SKM-1 treated with dmso at 0.1 percent for 144 hours (cell line): ENCODE data around the gene C2CD4C.
"Not testable (repeated sequence)": the region's sequence is repeated elsewhere in the genome, so short reads cannot be mapped to it uniquely, and the experiment has no call there.

Experiments
- DNase-seq: peaks from one replicate; lab custom pipeline; 2025; ENCODE audit not compliant: unreplicated experiment; lab: John Stamatoyannopoulos, UW

C2CD4C gene

DNA sequence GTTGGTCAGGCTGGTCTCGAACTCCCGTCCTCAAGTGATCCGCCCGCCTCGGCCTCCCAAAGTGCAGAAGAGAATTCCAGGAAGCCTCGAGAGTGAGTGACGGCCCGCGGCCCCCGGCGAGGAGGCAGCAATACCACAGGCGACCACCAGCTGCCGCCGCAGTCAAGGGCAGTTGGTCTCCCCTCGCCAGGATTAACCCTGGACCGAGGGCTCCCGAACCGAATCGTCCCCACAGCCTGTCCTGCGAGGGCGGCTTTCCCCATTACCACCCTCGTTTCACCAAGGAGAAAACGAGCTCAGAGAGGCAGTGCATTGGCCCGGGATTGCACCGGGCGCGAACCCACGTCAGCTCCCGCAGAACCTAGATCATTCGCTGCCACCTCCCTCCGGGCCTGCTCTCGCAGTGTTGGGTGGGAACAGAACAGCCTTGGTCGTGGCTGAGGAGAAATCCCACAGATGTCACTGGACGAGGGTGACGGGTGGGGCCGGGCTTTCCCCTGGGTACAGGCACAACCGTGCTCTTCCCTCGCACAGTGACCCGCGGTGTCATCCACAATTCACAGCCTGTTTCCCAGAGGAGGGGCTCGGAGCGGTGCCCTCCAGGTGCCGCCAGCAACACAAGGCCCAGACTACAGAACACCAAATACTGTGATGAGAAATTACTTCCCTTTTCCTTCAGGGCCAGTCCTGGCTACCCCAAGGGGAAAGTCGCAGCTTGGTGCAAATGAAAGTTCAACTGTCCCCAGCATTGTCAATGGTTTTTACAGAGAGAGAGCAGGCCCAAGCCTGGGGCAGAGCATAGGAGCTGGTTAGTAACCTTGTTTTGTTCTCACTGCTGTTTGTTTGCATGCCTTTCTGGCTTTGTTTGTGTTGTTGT, 24.8 kb downstream of the C2CD4C start:
- no peak for DNase-seq

DNA sequence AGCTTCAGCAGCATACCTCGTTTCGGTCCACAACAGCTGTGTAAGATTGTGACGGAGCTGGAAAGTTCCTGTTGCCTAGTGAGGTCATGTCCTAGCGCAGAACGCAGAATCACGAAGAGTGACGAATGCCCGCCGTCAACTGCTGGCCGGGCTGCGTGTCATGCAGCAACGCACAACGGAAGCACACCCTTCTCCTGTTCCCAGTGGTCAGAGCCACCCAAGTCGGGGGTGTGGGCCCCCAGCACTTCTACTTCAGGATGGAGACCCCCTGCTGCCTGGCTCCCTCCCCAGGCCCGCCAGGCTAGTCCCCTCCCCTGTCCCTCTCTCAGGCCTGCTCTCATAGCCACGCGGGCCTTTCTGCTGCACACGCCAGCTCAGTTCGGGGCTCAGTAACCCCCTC, 25.9 kb downstream of the C2CD4C start:
- no peak for DNase-seq

DNA sequence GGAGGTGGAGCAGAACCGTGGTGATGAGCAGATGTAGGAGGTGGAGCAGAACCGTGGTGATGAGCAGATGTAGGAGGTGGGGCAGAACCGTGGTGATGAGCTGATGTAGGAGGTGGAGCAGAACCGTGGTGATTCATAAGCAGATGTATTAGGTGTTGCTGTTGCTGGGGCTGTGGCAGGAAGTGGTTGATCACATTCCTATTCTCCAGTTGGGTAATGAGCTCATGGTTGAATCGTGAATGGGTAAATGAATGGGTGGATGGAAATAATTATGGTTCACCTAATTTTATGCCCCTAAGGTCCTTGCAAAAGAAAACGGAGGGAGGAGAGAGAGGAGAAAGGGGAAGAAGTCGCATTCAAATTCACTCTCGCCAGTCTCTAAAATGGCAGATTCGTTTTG, 26.4 kb downstream of the C2CD4C start:
- DNase-seq = not testable (repeated sequence)

DNA sequence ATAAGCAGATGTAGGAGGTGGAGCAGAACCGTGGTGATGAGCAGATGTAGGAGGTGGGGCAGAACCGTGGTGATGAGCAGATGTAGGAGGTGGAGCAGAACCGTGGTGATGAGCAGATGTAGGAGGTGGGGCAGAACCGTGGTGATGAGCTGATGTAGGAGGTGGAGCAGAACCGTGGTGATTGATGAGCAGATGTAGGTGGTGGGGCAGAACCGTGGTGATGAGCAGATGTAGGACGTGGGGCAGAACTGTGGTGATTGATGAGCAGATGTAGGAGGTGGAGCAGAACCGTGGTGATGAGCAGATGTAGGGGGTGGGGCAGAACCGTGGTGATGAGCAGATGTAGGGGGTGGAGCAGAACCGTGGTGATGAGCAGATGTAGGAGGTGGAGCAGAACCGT, 27.0 kb downstream of the C2CD4C start:
- DNase-seq = not testable (repeated sequence)

DNA sequence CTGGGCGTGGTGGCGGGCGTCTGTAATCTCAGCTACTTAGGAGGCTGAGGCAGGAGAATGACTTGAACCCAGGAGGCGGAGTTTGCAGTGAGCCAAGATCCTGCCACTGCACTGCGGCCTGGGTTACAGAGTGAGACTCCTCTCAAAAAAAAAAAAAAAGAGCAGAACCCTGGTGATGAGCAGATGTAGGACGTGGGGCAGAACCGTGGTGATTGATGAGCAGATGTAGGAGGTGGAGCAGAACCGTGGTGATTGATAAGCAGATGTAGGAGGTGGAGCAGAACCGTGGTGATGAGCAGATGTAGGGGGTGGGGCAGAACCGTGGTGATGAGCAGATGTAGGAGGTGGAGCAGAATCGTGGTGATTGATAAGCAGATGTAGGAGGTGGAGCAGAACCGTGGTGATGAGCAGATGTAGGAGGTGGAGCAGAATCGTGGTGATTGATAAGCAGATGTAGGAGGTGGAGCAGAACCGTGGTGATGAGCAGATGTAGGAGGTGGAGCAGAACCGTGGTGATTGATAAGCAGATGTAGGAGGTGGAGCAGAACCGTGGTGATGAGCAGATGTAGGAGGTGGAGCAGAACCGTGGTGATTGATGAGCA, 28.2 kb downstream of the C2CD4C start:
- DNase-seq = not testable (repeated sequence)

DNA sequence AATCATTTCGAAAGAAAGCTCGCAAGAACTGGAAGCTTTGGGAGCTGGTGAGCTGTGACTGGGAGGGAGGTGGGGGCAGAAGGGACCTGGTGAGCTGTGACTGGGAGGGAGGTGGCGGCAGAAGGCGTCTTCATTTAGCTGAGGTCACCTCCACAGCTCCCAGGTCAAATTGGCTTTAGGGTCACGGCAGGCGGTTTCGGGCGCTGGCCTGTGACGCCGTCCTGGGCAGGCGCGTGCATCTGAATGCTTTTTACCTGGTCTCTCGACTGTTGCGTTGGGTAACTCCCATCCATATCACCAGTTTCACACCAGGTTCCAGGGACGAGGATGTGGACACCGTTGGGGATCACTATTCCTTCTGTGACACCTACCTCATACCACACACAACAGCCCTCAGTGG, 29.2 kb downstream of the C2CD4C start:
- no peak for DNase-seq

DNA sequence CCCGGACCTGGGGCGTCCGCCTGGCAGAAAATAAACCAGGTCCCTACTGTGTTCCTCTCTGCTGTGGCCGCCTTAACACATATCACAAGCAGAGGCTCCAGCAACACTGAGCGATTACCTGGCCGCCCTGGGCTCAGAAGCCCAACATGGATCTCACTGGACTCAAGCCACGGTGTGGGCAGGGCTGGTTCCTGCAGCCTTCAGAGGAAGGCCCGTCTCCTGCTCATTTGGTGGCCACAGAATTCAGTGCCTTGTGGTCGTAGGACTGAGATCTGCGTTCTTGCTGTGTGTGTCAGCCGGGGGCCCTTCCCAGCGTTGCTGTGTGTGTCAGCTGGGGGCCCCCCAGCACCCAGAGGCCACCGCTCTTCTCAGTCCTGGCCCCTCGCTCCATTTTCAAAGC, 30.2 kb downstream of the C2CD4C start:
- DNase-seq = no peak

DNA sequence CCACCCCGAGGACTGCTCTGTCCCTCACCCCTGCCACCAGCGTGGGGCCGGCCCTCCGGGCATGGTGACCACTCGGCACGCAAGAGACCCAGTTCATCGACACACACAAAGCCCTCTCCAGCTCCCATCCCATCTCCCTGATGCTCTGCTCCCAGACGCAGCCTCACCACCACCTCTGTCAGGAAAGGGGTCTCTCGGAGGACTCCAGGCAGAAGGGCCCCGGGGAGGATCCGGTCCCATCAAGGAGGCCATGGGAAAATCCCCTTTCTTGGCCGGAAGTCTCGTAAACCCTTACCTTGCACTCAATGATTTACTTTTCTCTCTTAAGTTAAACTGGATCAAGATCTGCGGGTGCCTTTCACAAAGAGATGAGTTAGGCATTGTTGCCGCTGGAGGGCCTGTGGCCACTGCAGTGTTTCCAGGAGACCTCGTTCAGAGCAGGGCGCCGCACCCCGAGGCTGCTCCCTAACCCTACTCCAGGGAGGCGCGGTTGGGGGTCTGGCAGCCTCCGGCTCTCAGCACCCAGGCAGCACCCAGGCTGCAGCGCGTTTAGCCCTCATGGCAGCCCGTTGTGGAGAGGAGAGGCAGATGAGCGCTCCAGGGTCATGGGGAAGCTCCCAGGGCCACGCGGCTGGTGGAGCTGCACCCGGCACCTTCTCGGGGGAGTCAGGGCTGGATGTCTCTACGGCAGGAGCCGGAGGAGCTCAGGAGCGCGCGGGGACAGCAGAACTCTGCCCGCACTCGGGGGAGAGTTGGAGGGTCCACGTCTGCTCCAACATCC, 31.0 kb downstream of the C2CD4C start:
- no peak for DNase-seq

DNA sequence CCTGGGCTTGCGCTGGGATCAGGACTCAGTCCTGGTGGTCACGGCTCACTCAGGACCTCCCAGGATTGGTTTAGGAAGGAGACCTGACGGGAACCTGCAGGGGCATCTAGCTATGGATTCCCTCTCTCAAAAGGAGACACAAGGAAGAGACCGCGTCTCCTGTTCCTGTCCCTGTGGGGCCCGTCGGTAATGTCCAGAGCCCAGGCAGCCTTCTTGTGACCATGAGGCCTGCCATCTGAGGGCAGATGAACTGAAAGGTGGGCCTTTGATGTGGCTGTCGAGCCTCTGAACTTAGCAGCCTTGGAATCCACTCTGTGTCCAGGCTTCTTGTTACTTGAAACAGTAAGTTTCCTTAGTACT, 32.9 kb downstream of the C2CD4C start:
- DNase-seq = no peak

DNA sequence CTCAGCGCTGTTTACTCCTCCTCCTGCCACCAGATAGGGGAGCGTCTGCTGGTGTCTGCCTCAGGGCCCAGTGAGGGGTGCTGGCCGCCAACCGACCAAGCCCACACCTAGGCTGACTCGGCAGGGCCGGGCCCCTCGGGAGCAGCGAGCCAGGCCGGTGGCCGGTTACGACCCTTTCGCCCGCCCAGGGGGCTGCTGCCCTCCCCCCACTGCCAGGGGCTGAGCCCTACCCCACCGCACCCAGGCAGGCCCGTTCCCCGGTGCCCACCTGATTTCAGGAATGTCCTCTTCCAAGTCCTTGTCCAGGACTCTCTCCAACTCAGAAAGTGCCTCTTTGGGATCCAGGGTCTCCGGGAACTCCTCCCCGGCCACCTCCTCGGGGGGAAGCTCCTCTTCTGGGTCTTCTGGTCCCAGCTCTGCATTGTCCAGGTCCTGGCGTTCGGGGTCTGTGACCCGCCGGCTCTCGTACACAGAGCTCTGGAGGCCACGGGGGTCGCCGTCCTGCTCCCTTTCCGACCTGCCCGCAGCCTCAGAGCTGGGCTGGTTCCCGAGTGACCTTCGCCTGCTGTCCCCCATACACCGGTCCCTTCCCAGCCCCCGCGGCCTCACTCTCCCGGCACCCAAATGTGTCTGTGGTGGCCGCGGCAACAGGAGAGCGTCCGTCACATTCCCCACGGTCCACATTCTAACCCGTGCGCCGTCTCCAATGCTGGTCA, 33.4 kb downstream of the C2CD4C start:
- DNase-seq = no peak

DNA sequence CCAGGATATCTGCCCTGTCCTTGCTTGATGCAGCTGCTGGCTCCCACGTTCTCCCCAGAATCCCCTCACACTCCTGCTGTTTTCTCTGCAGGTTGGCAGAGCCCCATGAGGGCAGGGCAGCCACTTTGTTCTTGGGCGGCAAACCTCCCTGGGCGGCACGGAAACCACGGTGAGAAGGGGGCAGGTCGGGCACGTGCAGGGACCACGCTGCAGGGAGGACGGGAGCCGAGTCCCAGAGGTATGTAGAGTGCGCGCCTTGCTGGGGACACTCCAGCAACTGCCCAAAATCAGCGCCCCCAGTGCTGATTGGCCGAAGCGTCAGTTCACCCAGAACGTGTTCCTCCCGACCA, 34.1 kb downstream of the C2CD4C start:
- no peak for DNase-seq

DNA sequence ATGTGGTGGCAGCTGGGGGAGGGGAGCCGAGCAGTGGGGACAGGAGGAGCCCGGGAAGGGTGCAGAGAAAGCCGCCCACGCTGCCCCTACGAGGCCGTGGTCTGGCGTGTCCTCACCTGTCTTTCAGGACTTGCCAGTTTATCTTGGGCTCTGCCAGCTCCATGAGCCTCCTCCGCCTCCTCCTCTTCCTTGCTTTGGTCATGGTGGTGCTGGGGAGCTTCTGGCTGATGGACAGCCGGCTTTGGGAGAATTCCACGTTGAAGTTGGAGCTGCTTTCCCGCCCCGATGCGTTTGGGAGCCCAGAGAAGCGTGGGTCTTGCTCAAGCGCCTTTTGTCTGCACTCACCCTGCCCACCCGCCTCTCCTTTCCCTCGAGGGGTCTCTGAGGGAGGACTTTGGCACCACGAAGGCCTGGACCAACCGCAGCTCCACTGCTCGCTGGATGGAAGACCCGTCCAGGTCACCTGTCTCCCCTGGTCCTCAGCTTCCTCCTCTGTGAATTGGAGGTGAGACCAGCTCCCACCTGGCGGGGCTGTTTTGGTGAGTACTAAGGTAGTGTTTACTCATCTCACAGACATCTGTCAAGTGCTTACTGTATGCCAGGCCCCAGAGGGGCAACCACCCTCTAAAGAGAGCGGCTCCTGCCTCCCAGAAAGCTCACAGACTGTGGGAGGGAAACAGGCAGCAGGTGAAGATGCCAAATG, 34.6 kb downstream of the C2CD4C start:
- no peak for DNase-seq

DNA sequence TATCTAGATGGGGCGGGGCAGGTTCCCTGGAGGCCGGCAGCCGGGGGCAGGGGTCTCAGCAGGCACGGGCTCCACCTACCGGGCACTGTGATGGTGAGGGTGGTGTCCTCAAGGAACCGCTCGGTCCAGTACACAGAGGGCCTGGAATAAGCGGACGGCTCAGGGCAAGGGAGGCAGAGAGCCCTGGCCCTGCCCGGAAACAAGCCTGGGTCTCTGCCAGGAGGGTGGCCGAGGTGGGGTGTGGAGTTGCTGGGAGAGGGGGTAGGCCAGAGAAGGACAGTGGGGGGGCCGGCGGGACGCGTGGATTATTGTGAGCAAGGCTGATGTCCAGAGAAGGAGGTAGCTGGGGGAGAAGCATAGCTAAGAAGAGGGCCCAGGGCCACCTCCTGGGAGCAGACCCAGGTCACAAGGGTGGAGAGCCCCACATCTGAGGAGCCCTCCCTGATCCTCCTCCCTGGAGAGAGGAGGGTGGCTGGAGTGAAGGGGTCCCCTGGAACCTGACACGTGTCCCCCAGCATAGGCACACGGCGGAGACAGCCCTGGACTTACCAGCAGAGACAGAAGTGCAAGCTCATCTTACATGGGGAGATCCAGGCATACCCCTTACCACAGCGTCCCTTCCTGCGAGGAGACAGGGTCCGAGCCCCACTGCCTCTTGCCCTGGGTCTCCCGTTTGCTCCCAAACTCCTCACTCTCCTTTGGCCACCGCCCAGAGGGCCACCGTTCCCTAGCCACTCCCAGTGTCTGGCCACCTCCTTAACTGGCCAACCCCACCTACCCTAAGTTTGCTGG, 35.4 kb downstream of the C2CD4C start:
- no peak for DNase-seq

DNA sequence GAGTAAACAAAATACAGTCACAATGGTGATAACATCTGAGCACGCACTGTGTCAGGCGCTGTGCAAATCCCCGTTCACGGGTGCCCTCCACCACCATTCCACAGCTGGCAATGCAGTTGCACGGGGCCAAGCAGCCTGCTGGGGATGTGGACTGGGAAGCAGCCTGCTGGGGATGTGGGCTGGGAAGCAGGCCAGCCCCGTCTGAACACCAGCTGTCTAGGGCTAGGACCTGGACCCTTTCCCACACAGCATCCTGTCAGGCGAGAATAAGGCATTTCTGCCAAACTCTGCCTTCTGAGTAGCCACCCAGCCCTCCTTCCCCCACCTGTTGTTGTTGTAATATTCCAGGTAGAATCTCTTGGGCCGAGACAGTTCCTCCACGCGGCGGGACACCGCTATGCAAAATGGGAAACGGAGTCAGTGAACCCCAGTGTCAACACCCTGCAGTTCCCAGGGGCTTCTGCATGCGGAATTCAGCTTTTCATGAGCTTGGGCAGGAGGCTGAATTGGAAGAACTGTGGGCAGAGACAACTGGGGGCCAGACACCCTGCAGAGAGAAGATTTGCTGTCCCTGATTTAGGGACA, 36.5 kb downstream of the C2CD4C start:
- no peak for DNase-seq

DNA sequence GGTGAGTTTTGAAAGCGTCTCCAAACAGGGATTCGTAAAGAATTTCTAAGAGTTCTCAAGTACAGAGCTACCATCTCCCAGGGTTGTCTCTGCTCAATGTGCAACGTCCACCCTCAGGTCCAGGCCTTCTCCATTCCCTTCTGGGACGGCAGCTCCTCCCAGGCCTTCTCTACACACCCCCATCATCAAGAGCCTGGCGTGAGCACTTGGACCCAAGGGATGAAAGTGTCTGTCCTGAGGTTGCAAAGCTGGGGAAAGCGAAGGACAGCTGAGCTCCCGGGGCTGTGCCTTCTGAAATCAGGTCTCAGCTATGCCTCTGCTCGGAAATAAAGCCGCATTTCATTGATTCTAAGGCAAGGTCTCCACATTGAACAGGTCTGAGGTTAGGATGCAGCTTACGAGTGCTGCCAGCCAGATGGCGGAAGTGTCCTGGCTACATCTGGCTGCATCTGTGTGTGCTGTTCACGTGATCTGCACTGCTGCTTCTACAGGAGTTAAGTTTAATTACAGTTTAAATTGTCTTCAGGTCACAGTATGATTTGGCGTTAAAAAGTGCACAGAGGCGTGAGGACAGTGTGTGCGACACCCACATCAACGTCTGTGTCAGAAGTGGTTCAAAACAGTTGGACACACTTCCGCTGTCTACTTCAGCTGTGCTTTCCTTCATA, 37.3 kb downstream of the C2CD4C start:
- DNase-seq = no peak

DNA sequence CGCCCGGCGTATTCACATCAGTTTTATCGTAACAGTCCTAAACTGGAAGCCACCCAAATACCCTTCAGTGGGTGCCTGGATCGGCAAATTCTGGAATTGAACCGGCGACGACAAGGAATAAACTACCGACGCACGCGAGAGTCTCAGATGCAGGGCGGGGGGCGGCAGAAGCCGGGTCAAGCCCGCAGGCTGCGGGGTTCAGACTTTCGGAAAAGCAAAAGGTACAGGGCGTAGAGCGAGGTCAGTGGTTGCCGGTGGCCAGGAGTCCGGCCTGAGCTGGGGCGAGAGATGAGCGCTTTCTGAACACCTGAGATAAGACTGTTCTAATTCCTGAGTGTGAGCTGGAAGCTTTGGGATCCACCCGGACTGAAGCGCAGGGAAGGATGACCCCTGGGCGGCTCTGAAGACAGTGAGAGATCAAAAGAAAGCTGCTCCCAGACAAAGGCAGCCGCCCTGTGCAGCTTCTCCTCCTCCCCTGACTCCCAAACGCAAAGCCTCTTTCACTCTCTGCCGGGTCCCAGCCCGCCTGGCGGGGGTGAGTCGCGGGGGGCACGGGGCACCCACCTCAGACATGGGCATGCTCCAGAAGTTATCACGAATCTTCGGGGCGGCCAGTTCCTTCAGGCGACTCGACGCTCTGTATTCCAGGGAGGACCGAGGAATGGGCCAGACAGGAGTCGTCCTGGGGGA, 38.2 kb downstream of the C2CD4C start:
- DNase-seq = no peak

DNA sequence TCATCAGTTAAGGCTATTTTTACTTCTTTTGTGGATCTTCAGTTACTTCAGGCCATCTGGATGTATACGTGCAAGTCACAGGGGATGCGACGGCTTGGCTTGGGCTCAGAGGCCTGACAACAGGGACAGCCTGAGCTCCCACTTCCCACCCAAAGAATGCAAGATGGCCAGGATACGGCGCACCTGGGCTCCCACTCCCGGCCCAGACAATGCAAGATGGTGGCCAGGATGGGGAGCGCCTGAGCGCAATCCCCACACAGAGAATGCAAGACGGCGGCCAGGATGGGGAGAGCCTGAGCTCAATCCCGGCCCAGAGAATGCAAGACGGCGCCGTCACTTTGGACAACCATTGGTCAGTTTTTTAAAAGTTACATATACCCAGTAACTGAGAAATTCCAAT, 39.1 kb downstream of the C2CD4C start:
- no peak for DNase-seq

DNA sequence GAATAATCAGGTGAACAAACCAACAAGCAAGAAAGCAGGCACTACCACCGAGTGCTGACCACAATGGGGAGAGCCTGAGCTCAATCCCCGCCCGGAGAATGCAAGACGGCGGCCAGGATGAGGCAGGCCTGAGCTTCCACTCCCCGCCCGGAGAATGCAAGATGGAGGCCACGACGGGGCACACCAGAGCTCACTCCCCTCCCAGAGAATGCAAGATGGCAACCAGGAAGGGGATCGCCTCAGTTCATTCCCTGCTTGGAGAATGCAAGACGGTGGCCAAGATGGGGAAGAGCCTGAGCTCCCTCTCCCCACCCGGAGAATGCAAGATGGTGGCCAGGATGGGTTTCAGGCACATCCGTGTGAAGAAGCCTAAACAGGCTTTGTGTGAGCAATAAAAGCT, 39.7 kb downstream of the C2CD4C start:
- no peak for DNase-seq

DNA sequence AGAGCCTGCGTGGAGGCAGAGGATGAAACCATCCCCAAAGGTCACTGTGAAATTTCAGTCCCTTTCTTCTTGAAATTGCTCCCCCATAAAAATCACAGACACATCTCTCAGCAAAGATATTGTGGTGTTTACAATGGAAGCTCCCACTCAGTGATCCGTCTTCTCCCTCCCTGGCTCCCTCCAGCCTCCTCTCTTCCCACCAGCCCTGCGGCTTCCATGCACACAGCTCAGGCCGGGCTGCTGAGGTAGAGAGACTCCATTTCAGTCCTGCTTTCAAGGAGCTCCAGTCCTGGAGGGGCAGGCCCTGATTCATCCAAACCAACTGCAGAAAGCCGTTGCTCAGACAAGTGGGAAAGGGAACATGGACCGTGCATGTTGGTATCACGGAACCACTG, 40.3 kb downstream of the C2CD4C start:
- DNase-seq = no peak
